ENCODE data around the gene TMEM115. TPM values are rescaled to one million over a fixed set of nuclear protein-coding genes. Genes with fewer than 3 reads are reported as not detected.

Gene TMEM115
- total and polyA plus RNA-seq, 9 of the 15 experiments (the other 6 are each of a cell fraction or from before 2014, with no cell fraction given) = 1.6 to 26.9 (median 14.1) TPM

DNA sequence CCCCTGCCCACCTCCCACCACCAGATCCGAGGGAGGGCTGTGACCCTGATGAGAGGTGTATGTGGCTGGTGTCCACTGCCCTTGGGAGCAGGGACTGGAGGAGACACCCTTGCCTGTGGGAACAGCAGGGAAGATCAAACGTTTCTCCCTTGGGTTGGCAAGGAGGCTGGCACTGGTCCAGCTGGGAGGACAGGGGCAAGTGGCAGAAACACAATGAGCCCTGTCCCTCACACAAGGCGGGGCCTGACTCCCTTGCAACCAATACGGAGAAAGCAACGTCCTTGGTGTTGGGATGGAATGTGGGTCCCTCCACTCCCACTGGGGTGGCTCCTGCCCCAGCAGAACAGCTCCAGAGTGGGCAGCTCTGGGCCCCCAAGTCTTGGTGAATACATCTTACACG, 42.0 kb downstream of the TMEM115 start:
- ATAC-seq (no peak), FAIRE-seq (no peak), DNase-seq (ENCODE audit: extremely low read depth in 1 of 4, low spot score in 3 of 4) (no peak)
- Histone ChIP-seq H3K27me3 (ENCODE audit: control insufficient read depth in 2 of 2, insufficient read depth in 2 of 2, low read length in 2 of 2) (no peaks in the 10 kb centered on the region), H3K27ac (ENCODE audit: extremely low read depth, low read depth, low read length) (peak overlapping the region; percentile 47; the same call in 2 of the 3 replicates), H3K9me1 (ENCODE audit: control insufficient read depth, insufficient read depth, low read length) (no peaks in the 10 kb centered on the region), H3K4me3 (no peak overlapping the region), H3K9me3 (replicated peaks; ENCODE audit: control insufficient read depth, insufficient read depth, low read depth, low read length) (no peaks in the 10 kb centered on the region), H3K4me1 (replicated peaks in 1 of 2; ENCODE audit: control insufficient read depth in 2 of 2, insufficient read depth in 2 of 2, low read length in 2 of 2) (peaks cover 27 to 59% of the 10 kb centered on the region in 2 experiments), H2AFZ (ENCODE audit: low read depth, low read length) (no peak overlapping the region), H3K79me2 (ENCODE audit: control insufficient read depth, insufficient read depth, low read length) (peaks cover 22% of the 10 kb centered on the region), H3K36me3 (ENCODE audit: control insufficient read depth, insufficient read depth, low read length) (peaks cover 20% of the 10 kb centered on the region; the same call in 2 of the 3 replicates), H4K20me1 (replicated peaks; ENCODE audit: control insufficient read depth, insufficient read depth, low read length) (no peaks in the 10 kb centered on the region), H3K9ac (ENCODE audit: insufficient read depth in 1 of 2, low read depth in 2 of 2, low read length in 2 of 2) (peak overlapping the region in 1 of 2 experiments; percentile 86; a peak in 2 of 4 replicates), H3K4me2 (ENCODE audit: insufficient read depth, low read length) (peak overlapping the region; percentile 65)
- intact Hi-C loops (cut with micrococcal nuclease) = no loop called here
- no TSS peak for BruUV-seq (replicated peaks)
- CTCF ChIA-PET (ENCODE audit: low intra/inter-chr PET ratio) = no interaction called here
- TF ChIP-seq GABPA (tag; conservative IDR thresholded peaks at IDR 0.05; ENCODE audit: low read depth) (no peak), NFIC (IDR thresholded peaks at IDR 0.05) (peak; percentile 62), CREBBP (IDR thresholded peaks at IDR 0.05; ENCODE audit: low read depth, low read length) (no peak), TBP (optimal IDR thresholded peaks at IDR 0.05; ENCODE audit: low read depth, low read length) (peak; percentile 5)
- POLR2A ChIA-PET = interaction anchor here (0.7 to 1.1 kb wide), 5 partner anchors 11 to 543 kb away, joined by 3 to 5 read pairs (median 3); partner anchors contain the start of genes HYAL3, NAA80 and TUSC2
- 30% methylated on average over 4 of the region's 6 CpGs for WGBS (ENCODE audit: insufficient coverage, low coverage, missing lambda C conversion rate)
- in situ Hi-C loops (cut with MboI) = no loop called here

DNA sequence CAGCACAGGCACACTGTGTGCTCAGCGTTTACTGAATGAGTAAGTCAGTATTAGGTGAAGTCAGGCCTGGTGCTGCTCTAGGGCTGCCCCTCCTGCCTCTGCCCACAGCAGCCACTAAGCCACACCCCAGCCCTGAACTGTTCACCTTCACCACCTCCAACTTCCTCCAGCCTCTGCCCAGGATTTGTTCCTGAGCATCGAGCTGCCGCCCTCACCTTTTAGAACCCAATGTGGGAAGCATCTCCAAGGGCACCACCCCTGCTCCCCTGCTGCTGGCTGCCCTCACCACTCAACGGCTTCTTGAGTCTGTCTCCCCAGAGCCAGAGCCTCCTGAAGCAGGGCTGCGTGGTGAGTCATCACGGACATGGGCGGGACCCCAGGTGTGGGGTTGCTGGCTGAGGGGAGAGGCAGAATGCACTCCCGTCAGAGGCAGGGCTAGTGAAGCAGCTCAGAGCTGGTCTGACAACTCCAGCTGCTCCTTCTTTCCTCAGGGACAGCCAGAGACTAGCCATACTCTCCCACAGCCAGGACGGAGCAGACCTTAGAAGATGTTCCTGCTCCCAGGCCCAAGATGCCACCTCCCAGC, 42.6 kb downstream of the TMEM115 start:
- no peaks in the 10 kb centered on the region for H4K20me1 ChIP-seq (replicated peaks; ENCODE audit: control insufficient read depth, insufficient read depth, low read length)
- WGBS (ENCODE audit: insufficient coverage, low coverage, missing lambda C conversion rate) = 4% methylated on average over 4 of the region's 9 CpGs
- DNase-seq (ENCODE audit: extremely low read depth in 1 of 4, low spot score in 3 of 4) (peak; percentile 62 to 85 (median 66)), ATAC-seq (peak; percentile 75), FAIRE-seq (peak; percentile 89)
- peak overlapping the region; percentile 65 for H3K4me2 ChIP-seq (ENCODE audit: insufficient read depth, low read length)
- H3K36me3 ChIP-seq (ENCODE audit: control insufficient read depth, insufficient read depth, low read length) = peaks cover 20% of the 10 kb centered on the region; the same call in 2 of the 3 replicates
- CTCF ChIA-PET (ENCODE audit: low intra/inter-chr PET ratio) = no interaction called here
- intact Hi-C loops (cut with micrococcal nuclease) (no loop called here), in situ Hi-C loops (cut with MboI) (no loop called here)
- POLR2A ChIA-PET = interaction anchor here (0.7 to 1.1 kb wide), 4 partner anchors 11 to 543 kb away, joined by 3 to 5 read pairs (median 4); partner anchors contain the start of gene TUSC2
- no TSS peak for BruUV-seq (replicated peaks)
- no peaks in the 10 kb centered on the region for H3K27me3 ChIP-seq (ENCODE audit: control insufficient read depth in 2 of 2, insufficient read depth in 2 of 2, low read length in 2 of 2)
- no peaks in the 10 kb centered on the region for H3K9me1 ChIP-seq (ENCODE audit: control insufficient read depth, insufficient read depth, low read length)
- H3K4me3 ChIP-seq = no peak overlapping the region
- peaks cover 23 to 53% of the 10 kb centered on the region in 2 experiments for H3K4me1 ChIP-seq (replicated peaks in 1 of 2; ENCODE audit: control insufficient read depth in 2 of 2, insufficient read depth in 2 of 2, low read length in 2 of 2)
- H3K27ac ChIP-seq (ENCODE audit: extremely low read depth, low read depth, low read length) = peak overlapping the region; percentile 47; the same call in 2 of the 3 replicates
- no peaks in the 10 kb centered on the region for H3K9me3 ChIP-seq (replicated peaks; ENCODE audit: control insufficient read depth, insufficient read depth, low read depth, low read length)
- H3K9ac ChIP-seq (ENCODE audit: insufficient read depth in 1 of 2, low read depth in 2 of 2, low read length in 2 of 2) = peak overlapping the region in 1 of 2 experiments; percentile 86; a peak in 2 of 4 replicates
- H3K79me2 ChIP-seq (ENCODE audit: control insufficient read depth, insufficient read depth, low read length) = peaks cover 22% of the 10 kb centered on the region
- H2AFZ ChIP-seq (ENCODE audit: low read depth, low read length) = no peak overlapping the region
- TF ChIP-seq ZBTB7A (IDR thresholded peaks at IDR 0.05; ENCODE audit: borderline replicate concordance, control insufficient read depth, low read depth, low read length) = peak; percentile 50; the same call in 1 of the 2 replicates
- TF ChIP-seq TBP (optimal IDR thresholded peaks at IDR 0.05; ENCODE audit: low read depth, low read length) = peak; percentile 9
- TF ChIP-seq, protein P1, sequence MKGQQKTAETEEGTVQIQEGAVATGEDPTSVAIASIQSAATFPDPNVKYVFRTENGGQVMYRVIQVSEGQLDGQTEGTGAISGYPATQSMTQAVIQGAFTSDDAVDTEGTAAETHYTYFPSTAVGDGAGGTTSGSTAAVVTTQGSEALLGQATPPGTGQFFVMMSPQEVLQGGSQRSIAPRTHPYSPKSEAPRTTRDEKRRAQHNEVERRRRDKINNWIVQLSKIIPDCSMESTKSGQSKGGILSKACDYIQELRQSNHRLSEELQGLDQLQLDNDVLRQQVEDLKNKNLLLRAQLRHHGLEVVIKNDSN (CRISPR knock-in tag; IDR thresholded peaks at IDR 0.05) = peak; percentile 17; the same call in 1 of the 2 replicates
- TF ChIP-seq ARID1B (IDR thresholded peaks at IDR 0.05) = peak; percentile 44
- TF ChIP-seq, protein P2, sequence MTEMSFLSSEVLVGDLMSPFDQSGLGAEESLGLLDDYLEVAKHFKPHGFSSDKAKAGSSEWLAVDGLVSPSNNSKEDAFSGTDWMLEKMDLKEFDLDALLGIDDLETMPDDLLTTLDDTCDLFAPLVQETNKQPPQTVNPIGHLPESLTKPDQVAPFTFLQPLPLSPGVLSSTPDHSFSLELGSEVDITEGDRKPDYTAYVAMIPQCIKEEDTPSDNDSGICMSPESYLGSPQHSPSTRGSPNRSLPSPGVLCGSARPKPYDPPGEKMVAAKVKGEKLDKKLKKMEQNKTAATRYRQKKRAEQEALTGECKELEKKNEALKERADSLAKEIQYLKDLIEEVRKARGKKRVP (CRISPR knock-in tag; IDR thresholded peaks at IDR 0.05) = no peak
- peak; percentile 48 to 64 for TF ChIP-seq NRF1 (conservative IDR thresholded peaks at IDR 0.05 in 1 of 2, IDR thresholded peaks at IDR 0.05 in 1 of 2)
- peak; percentile 9; the same call in 1 of the 2 replicates for TF ChIP-seq CBFA2T3 (IDR thresholded peaks at IDR 0.05)
- TF ChIP-seq HDGF (IDR thresholded peaks at IDR 0.05) = peak; percentile 43; the same call in 1 of the 2 replicates
- TF ChIP-seq POLR2G (IDR thresholded peaks at IDR 0.05; ENCODE audit: low read depth, low read length) = 0 out of 2 replicates have a peak, but pooled peaks have one; percentile 31
- TF ChIP-seq NCOA1 (IDR thresholded peaks at IDR 0.05; ENCODE audit: low read depth) = no peak
- 0 out of 2 replicates have a peak, but pooled peaks have one; percentile 15 for TF ChIP-seq ATF7 (IDR thresholded peaks at IDR 0.05)
